HG03060 (cell line): ENCODE measurements around the gene NLRP6.
"Not testable (repeated sequence)": the region's sequence is repeated elsewhere in the genome, so short reads cannot be mapped to it uniquely, and the experiment has no call there.

Experiments
- ATAC-seq: cut with Tn5 transposase; IDR thresholded peaks from one replicate; pipeline ENCODE4 v1.9.1; 2021; ENCODE audit warnings: low read depth, moderate number of reproducible peaks; ENCODE audit not compliant: unreplicated experiment

The NLRP6 gene

DNA sequence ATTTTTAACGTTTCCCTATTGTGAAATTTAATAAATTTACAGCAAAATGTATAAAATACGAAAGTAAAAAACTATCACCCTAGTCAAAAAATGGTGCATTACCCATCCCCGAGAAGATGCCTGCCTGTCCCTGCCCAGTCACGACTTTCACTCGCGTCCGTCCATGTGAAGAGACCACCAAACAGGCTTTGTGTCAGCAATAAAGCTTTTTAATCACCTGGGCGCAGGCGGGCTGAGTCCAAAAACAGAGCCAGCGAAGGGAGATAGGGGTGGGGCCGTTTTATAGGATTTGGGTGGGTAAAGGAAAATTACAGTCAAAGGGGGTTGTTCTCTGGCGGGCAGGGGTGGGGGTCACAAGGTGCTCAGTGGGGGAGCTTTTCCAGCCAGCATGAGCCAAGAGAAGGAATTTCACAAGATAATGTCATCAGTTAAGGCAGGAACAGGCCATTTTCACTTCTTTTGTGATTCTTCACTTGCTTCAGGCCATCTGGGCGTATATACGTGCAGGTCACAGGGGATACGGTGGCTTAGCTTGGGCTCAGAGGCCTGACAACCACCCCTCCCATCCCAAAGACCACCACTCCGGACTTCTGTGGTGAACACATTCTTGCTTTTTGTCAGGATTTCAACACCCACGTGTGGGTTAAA, 55.5 kb downstream of the NLRP6 start:
- ATAC-seq, result not testable (repeated sequence)

DNA sequence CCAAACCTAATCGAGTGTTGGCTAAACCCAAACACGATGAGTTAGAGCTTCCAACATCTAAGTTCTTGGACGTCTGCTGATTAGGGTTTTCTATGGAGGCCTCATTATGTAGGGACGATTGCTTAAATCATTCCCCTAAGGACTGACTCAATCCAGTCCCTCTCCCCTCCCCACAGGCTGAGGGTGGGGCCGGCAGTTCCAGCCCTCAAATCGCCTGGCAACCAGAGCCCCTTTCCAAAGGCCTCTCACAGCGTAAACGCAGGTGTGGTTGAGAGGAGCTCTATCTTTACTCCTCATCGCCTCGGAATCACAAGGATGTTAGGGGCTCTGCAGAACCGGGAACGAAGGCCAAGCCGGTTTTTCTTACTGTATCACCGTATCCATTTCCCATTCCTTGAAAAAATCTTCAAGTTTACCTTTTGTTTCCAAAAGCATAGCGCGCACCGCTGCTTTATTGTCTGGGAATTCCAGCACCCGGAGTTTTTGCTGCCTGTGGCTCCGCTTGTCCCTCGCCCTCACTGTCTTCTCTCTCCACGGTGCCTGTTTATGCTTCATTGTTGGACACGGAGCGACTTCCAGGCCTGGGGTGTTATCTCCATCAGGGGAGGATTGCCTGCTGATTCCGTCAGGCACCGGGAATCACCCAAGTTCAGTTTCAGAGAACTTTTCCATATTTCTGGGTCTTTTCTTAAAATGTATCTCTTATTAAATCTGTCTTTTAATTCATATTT, 56.2 kb downstream of the NLRP6 start:
- no peak for ATAC-seq
